ENCODE data around the gene TMEM132E.

TMEM132E gene

GRCh38 chr17:34675143-34675542, 95.8 kb downstream of the TMEM132E start:
- no peak for DNase-seq (ENCODE audit: low read depth in 1 of 2, low spot score in 1 of 2)
- Histone ChIP-seq H3K27me3 (ENCODE audit: insufficient read depth, poor library complexity, severe bottlenecking) (no peaks in the 10 kb centered on the region), H3K4me3 (replicated peaks; ENCODE audit: insufficient read depth, low read length) (no peak overlapping the region), H3K27ac (replicated peaks) (no peak overlapping the region)
- TF ChIP-seq POLR2AphosphoS5 (IDR thresholded peaks at IDR 0.05; ENCODE audit: low read depth) = no peak
- no peak for TF ChIP-seq CTCF (IDR thresholded peaks at IDR 0.05; ENCODE audit: insufficient read depth, low read length)
- no peak for TF ChIP-seq REST (IDR thresholded peaks at IDR 0.05; ENCODE audit: insufficient replicate concordance, low read depth)
- TF ChIP-seq SPI1 (IDR thresholded peaks at IDR 0.05; ENCODE audit: borderline replicate concordance, low read depth) = no peak
- no peak for TF ChIP-seq GABPA (IDR thresholded peaks at IDR 0.05; ENCODE audit: low read depth)

- no peak overlapping the region for H3K4me3 ChIP-seq (replicated peaks; ENCODE audit: insufficient read depth, low read length)
- no peak overlapping the region for H3K27ac ChIP-seq (replicated peaks)
- no peak for TF ChIP-seq CTCF (IDR thresholded peaks at IDR 0.05; ENCODE audit: insufficient read depth, low read length)
- no peak for TF ChIP-seq GABPA (IDR thresholded peaks at IDR 0.05; ENCODE audit: low read depth)
- no peak for TF ChIP-seq POLR2AphosphoS5 (IDR thresholded peaks at IDR 0.05; ENCODE audit: low read depth)
- no peak for TF ChIP-seq SPI1 (IDR thresholded peaks at IDR 0.05; ENCODE audit: borderline replicate concordance, low read depth)
- no peak for TF ChIP-seq REST (IDR thresholded peaks at IDR 0.05; ENCODE audit: insufficient replicate concordance, low read depth)
- DNase-seq (ENCODE audit: low read depth in 1 of 2, low spot score in 1 of 2) = no peak
- H3K27me3 ChIP-seq (ENCODE audit: insufficient read depth, poor library complexity, severe bottlenecking) = no peaks in the 10 kb centered on the region
Measured at GRCh38 chr17:34675605-34676004, 96.2 kb downstream of the TMEM132E start.

- Histone ChIP-seq H3K27ac (replicated peaks) (no peak overlapping the region), H3K27me3 (ENCODE audit: insufficient read depth, poor library complexity, severe bottlenecking) (no peaks in the 10 kb centered on the region), H3K4me3 (replicated peaks; ENCODE audit: insufficient read depth, low read length) (no peak overlapping the region)
- TF ChIP-seq GABPA (IDR thresholded peaks at IDR 0.05; ENCODE audit: low read depth) (no peak), POLR2AphosphoS5 (IDR thresholded peaks at IDR 0.05; ENCODE audit: low read depth) (no peak), REST (IDR thresholded peaks at IDR 0.05; ENCODE audit: insufficient replicate concordance, low read depth) (no peak), CTCF (IDR thresholded peaks at IDR 0.05; ENCODE audit: insufficient read depth, low read length) (no peak), SPI1 (IDR thresholded peaks at IDR 0.05; ENCODE audit: borderline replicate concordance, low read depth) (no peak)
- DNase-seq (ENCODE audit: low read depth in 1 of 2, low spot score in 1 of 2) = no peak
Measured at GRCh38 chr17:34680151-34680550, 100.8 kb downstream of the TMEM132E start.

All from HL-60 (cell line).